Measurements from ENCODE around the gene ZNF580.

ZNF580 gene

GRCh38 chr19:55686311-55687050 lies 45.7 kb downstream of the ZNF580 start:
- TF ChIP-seq YY1 (IDR thresholded peaks at IDR 0.05; ENCODE audit: low read depth) (no peak), RAD21 (IDR thresholded peaks at IDR 0.05; ENCODE audit: low read depth) (no peak), ZBTB7A (IDR thresholded peaks at IDR 0.05; ENCODE audit: low read depth) (no peak), FOXM1 (IDR thresholded peaks at IDR 0.05; ENCODE audit: borderline replicate concordance, low read depth) (no peak), USF1 (IDR thresholded peaks at IDR 0.05) (no peak), TEAD4 (IDR thresholded peaks at IDR 0.05) (no peak), REST (IDR thresholded peaks at IDR 0.05; ENCODE audit: low read depth) (no peak), EGR1 (IDR thresholded peaks at IDR 0.05) (no peak), MAX (IDR thresholded peaks at IDR 0.05) (no peak), CREB1 (IDR thresholded peaks at IDR 0.05; ENCODE audit: low read depth) (no peak), TCF12 (IDR thresholded peaks at IDR 0.05; ENCODE audit: low read depth) (no peak), EP300 (IDR thresholded peaks at IDR 0.05; ENCODE audit: borderline replicate concordance) (no peak), NFIC (IDR thresholded peaks at IDR 0.05) (no peak), CEBPB (IDR thresholded peaks at IDR 0.05) (no peak), TAF1 (IDR thresholded peaks at IDR 0.05; ENCODE audit: low read depth) (no peak)

GRCh38 chr19:55687281-55688201 lies 46.7 kb downstream of the ZNF580 start:
- TF ChIP-seq ZBTB7A (IDR thresholded peaks at IDR 0.05; ENCODE audit: low read depth) = no peak
- no peak for TF ChIP-seq REST (IDR thresholded peaks at IDR 0.05; ENCODE audit: low read depth)
- no peak for TF ChIP-seq TAF1 (IDR thresholded peaks at IDR 0.05; ENCODE audit: low read depth)
- TF ChIP-seq TCF12 (IDR thresholded peaks at IDR 0.05; ENCODE audit: low read depth) = no peak
- TF ChIP-seq EP300 (IDR thresholded peaks at IDR 0.05; ENCODE audit: borderline replicate concordance) = no peak
- TF ChIP-seq RAD21 (IDR thresholded peaks at IDR 0.05; ENCODE audit: low read depth) = no peak
- no peak for TF ChIP-seq USF1 (IDR thresholded peaks at IDR 0.05)
- no peak for TF ChIP-seq CEBPB (IDR thresholded peaks at IDR 0.05)
- TF ChIP-seq NFIC (IDR thresholded peaks at IDR 0.05) = no peak
- TF ChIP-seq MAX (IDR thresholded peaks at IDR 0.05) = no peak
- TF ChIP-seq TEAD4 (IDR thresholded peaks at IDR 0.05) = no peak
- TF ChIP-seq EGR1 (IDR thresholded peaks at IDR 0.05) = no peak
- no peak for TF ChIP-seq FOXM1 (IDR thresholded peaks at IDR 0.05; ENCODE audit: borderline replicate concordance, low read depth)

GRCh38 chr19:55688422-55689218 lies 47.8 kb downstream of the ZNF580 start:
- no peak for TF ChIP-seq TCF12 (IDR thresholded peaks at IDR 0.05; ENCODE audit: low read depth)
- TF ChIP-seq TEAD4 (IDR thresholded peaks at IDR 0.05) = no peak
- no peak for TF ChIP-seq CREB1 (IDR thresholded peaks at IDR 0.05; ENCODE audit: low read depth)
- TF ChIP-seq EGR1 (IDR thresholded peaks at IDR 0.05) = no peak
- no peak for TF ChIP-seq CEBPB (IDR thresholded peaks at IDR 0.05)
- no peak for TF ChIP-seq MAX (IDR thresholded peaks at IDR 0.05)
- TF ChIP-seq REST (IDR thresholded peaks at IDR 0.05; ENCODE audit: low read depth) = no peak
- no peak for TF ChIP-seq YY1 (IDR thresholded peaks at IDR 0.05; ENCODE audit: low read depth)
- no peak for TF ChIP-seq FOXM1 (IDR thresholded peaks at IDR 0.05; ENCODE audit: borderline replicate concordance, low read depth)

All from Ishikawa (cell line).